Measurements from ENCODE around the gene IGFL3. TPM values are rescaled to one million over a fixed set of nuclear protein-coding genes. Genes with fewer than 3 reads are reported as not detected.

IGFL3 gene
- total and polyA plus RNA-seq, 2 donors (not counting 1 experiment from before 2014, with no cell fraction given): not detected

- Histone ChIP-seq H3K4me3 (replicated peaks in 1 of 4; ENCODE audit: control extremely low read depth in 1 of 4, insufficient read depth in 1 of 4, low read depth in 3 of 4, low read length in 4 of 4) (no peak overlapping the region), H3K79me2 (ENCODE audit: control insufficient read depth, insufficient read depth, low read length) (no peaks in the 10 kb centered on the region), H3K27me3 (ENCODE audit: control insufficient read depth, insufficient read depth, low read length) (peaks cover 6% of the 10 kb centered on the region), H3K9me3 (ENCODE audit: control insufficient read depth, insufficient read depth, low read depth, low read length) (no peaks in the 10 kb centered on the region), H4K20me1 (ENCODE audit: control insufficient read depth, extremely low read depth, insufficient read depth, low read length) (no peaks in the 10 kb centered on the region), H3K4me2 (ENCODE audit: extremely low read depth, insufficient read depth, low read length) (no peak overlapping the region), H3K27ac (ENCODE audit: insufficient read depth, low read length) (no peak overlapping the region), H3K9ac (ENCODE audit: insufficient read depth, low read length) (no peak overlapping the region), H3K36me3 (ENCODE audit: control insufficient read depth, insufficient read depth, low read length) (no peaks in the 10 kb centered on the region), H2AFZ (ENCODE audit: low read length) (no peak overlapping the region), H3K4me1 (ENCODE audit: control insufficient read depth, extremely low read depth, insufficient read depth, low read length) (no peaks in the 10 kb centered on the region)
- TF ChIP-seq EZH2 (IDR thresholded peaks at IDR 0.05; ENCODE audit: low read length, missing control alignments): no peak
- no peak for TF ChIP-seq CTCF (conservative IDR thresholded peaks at IDR 0.05 in 1 of 2, IDR thresholded peaks at IDR 0.05 in 1 of 2; ENCODE audit: low read depth in 1 of 2, low read length in 2 of 2)
- no peak for DNase-seq (ENCODE audit: low read depth in 2 of 2)
Observed at GRCh38 chr19:46160233-46160775, 35.8 kb upstream of the IGFL3 start.

- peaks cover 5% of the 10 kb centered on the region for H3K27me3 ChIP-seq (ENCODE audit: control insufficient read depth, insufficient read depth, low read length)
- no peak overlapping the region for H3K4me2 ChIP-seq (ENCODE audit: extremely low read depth, insufficient read depth, low read length)
- H2AFZ ChIP-seq (ENCODE audit: low read length): no peak overlapping the region
- TF ChIP-seq CTCF (conservative IDR thresholded peaks at IDR 0.05 in 1 of 2, IDR thresholded peaks at IDR 0.05 in 1 of 2; ENCODE audit: low read depth in 1 of 2, low read length in 2 of 2) (no peak), EZH2 (IDR thresholded peaks at IDR 0.05; ENCODE audit: low read length, missing control alignments) (no peak)
- no peaks in the 10 kb centered on the region for H3K79me2 ChIP-seq (ENCODE audit: control insufficient read depth, insufficient read depth, low read length)
- no peak overlapping the region for H3K27ac ChIP-seq (ENCODE audit: insufficient read depth, low read length)
- H4K20me1 ChIP-seq (ENCODE audit: control insufficient read depth, extremely low read depth, insufficient read depth, low read length): no peaks in the 10 kb centered on the region
- H3K9ac ChIP-seq (ENCODE audit: insufficient read depth, low read length): no peak overlapping the region
- H3K4me1 ChIP-seq (ENCODE audit: control insufficient read depth, extremely low read depth, insufficient read depth, low read length): no peaks in the 10 kb centered on the region
- DNase-seq (ENCODE audit: low read depth in 2 of 2): no peak
- H3K36me3 ChIP-seq (ENCODE audit: control insufficient read depth, insufficient read depth, low read length): no peaks in the 10 kb centered on the region
- no peak overlapping the region for H3K4me3 ChIP-seq (replicated peaks in 1 of 4; ENCODE audit: control extremely low read depth in 1 of 4, insufficient read depth in 1 of 4, low read depth in 3 of 4, low read length in 4 of 4)
- H3K9me3 ChIP-seq (ENCODE audit: control insufficient read depth, insufficient read depth, low read depth, low read length): no peaks in the 10 kb centered on the region
Observed at GRCh38 chr19:46159418-46160232, 35.1 kb upstream of the IGFL3 start.

- no peak overlapping the region for H3K27ac ChIP-seq (ENCODE audit: insufficient read depth, low read length)
- no peak for DNase-seq (ENCODE audit: low read depth in 2 of 2)
- no peaks in the 10 kb centered on the region for H3K36me3 ChIP-seq (ENCODE audit: control insufficient read depth, insufficient read depth, low read length)
- no peak for TF ChIP-seq CTCF (conservative IDR thresholded peaks at IDR 0.05 in 1 of 2, IDR thresholded peaks at IDR 0.05 in 1 of 2; ENCODE audit: low read depth in 1 of 2, low read length in 2 of 2)
- TF ChIP-seq EZH2 (IDR thresholded peaks at IDR 0.05; ENCODE audit: low read length, missing control alignments): no peak
- no peak overlapping the region for H2AFZ ChIP-seq (ENCODE audit: low read length)
- no peak overlapping the region for H3K4me2 ChIP-seq (ENCODE audit: extremely low read depth, insufficient read depth, low read length)
- no peaks in the 10 kb centered on the region for H3K9me3 ChIP-seq (ENCODE audit: control insufficient read depth, insufficient read depth, low read depth, low read length)
- H3K4me3 ChIP-seq (replicated peaks in 1 of 4; ENCODE audit: control extremely low read depth in 1 of 4, insufficient read depth in 1 of 4, low read depth in 3 of 4, low read length in 4 of 4): no peak overlapping the region
- H3K4me1 ChIP-seq (ENCODE audit: control insufficient read depth, extremely low read depth, insufficient read depth, low read length): no peaks in the 10 kb centered on the region
- no peaks in the 10 kb centered on the region for H4K20me1 ChIP-seq (ENCODE audit: control insufficient read depth, extremely low read depth, insufficient read depth, low read length)
- H3K9ac ChIP-seq (ENCODE audit: insufficient read depth, low read length): no peak overlapping the region
- no peaks in the 10 kb centered on the region for H3K79me2 ChIP-seq (ENCODE audit: control insufficient read depth, insufficient read depth, low read length)
- peaks cover 2% of the 10 kb centered on the region for H3K27me3 ChIP-seq (ENCODE audit: control insufficient read depth, insufficient read depth, low read length)
Observed at GRCh38 chr19:46155237-46155636, 30.7 kb upstream of the IGFL3 start.
